GM18951 (cell line): ENCODE data around the gene CDH4.

Source experiments
- POLR2A ChIP-seq: IDR thresholded peaks from 4 replicates; pipeline ENCODE4 v1.6.1; 2011; ENCODE audit warnings: mild to moderate bottlenecking; ENCODE audit not compliant: insufficient read length, insufficient read depth; ENCODE audit errors: extremely low read depth
- in situ Hi-C: fragments of 300-500 bp; cut with MboI; formaldehyde crosslinking; loops from one replicate; pipeline ENCODE4 v1.12.0; 2022; ENCODE audit warnings: low sequenced_read_pairs, mixed read lengths, inconsistent platforms; ENCODE audit not compliant: unreplicated experiment

CDH4 gene

DNA sequence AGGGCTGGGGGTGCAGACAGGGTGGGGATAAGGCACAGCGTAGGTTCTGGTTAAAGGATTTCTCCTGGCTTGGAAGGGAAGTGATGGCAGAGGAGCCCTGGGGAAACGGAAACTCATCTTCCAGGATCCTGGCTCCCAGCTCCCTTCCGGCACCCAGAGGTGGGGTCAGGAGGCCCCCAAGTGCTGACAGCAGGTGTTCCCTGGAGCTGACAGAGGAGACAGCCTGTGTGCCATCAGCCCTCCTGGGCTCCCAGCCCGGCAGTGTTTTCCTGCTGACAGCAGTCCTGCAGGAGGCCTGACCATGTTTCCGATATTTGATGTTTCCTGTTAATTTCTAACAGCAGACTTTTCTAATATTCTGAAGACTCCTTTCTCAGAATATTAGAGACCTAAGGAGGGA is 536.3 kb downstream of the CDH4 start:
- TF ChIP-seq POLR2A = no peak

DNA sequence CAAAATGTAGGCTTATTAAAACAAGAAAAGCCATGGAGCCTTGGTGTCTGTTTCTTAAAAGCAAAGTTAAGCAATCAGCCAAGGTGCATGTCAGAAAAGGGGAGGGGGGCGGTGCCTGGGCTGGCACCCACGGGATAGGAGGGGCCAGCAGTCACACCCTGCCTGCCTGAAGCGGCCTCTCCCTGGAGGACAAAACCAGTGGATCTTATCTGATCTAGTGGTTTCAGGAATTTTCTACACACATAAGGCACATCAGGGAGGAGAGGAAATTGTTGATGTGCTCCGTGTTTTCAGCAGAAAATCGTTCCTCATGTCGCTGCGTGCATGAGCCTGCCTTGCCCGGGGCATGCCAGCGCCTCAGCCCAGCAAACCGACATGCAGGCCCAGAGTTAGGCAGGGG is 537.3 kb downstream of the CDH4 start:
- no peak for TF ChIP-seq POLR2A
- in situ Hi-C loops = no loop called here

More for the DNA sequence above, 536.3 kb downstream of the CDH4 start:
- in situ Hi-C loops = no loop called here

GRCh38 chr20:61790116-61790827 is 538.2 kb downstream of the CDH4 start:
- TF ChIP-seq POLR2A = no peak
- in situ Hi-C loops = no loop called here

DNA sequence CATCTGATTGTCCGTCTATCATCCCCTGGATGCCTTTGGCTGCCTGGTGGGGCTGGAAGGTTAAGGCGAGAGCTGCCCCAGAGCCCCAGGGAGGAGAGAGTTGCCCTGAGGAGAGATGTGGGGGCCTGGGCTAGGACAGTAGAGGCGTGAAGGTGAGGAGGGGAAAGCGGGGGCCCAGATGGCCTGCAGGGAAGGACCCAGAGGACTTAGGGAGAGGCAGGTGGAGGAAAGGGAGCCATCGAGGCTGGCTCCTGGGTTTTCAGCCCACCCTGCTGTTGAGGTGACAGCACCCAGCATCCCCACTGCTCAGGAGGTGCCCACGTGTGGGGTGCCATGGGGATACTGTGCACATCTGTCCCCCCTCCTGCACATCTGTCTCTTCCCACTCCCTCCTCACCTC is 539.9 kb downstream of the CDH4 start:
- TF ChIP-seq POLR2A = no peak
- in situ Hi-C loops = no loop called here

GRCh38 chr20:61795669-61796630 is 543.9 kb downstream of the CDH4 start:
- no peak for TF ChIP-seq POLR2A
- in situ Hi-C loops = no loop called here

- in situ Hi-C loops = no loop called here
- no peak for TF ChIP-seq POLR2A
Observed at GRCh38 chr20:61796738-61797137, 544.7 kb downstream of the CDH4 start.

GRCh38 chr20:61797200-61797599 is 545.1 kb downstream of the CDH4 start:
- in situ Hi-C loops = no loop called here
- TF ChIP-seq POLR2A = no peak

DNA sequence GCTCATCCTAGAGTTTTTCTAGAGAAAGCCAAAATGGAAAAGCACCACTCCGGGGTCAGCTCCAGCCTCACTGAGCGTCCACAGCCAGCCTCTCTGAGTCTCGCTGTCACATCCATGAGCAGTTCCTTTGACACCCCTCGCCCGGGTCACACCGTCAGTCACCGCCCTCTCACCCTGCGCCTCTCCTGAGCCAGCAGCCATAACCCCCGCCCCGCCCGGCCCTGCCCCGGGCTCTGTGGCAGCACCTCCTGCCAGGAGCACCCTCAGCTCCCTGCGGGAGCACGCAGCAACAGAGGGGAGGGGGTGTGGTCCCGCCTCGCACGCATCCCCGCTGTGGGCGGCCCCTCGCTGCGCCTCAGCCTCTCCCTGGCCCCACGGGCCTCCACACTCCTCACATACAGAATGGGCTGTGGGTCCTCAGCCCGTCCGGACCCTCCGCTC is 545.9 kb downstream of the CDH4 start:
- TF ChIP-seq POLR2A = no peak
- in situ Hi-C loops = no loop called here

- in situ Hi-C loops = no loop called here
- no peak for TF ChIP-seq POLR2A
Observed at GRCh38 chr20:61798632-61799031, 546.6 kb downstream of the CDH4 start.

DNA sequence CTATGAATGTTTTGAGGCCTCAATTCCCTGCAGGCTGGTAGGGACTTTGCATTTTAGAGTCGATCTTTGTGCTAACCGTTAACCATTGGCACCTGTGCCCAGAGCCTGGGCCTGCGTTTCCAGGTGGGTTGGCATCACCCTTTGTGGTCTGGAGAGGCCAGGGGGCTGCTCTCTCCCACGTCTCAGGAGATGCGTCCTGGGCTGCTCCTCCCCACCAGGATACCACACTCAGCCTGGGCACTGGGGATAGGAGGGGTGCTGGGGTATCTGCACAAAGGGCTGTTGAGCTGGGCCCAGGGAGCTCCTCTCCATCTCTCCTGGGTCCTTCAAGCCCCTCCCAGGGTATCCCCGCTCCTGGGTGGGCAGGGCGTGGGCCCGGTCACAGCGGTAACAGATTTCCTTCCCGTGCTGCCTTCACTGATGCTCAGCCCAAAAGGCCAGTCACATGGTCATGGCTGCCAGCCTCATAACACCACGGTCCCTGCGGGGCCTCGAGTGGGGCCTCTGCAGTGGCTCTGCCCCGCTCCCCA is 547.4 kb downstream of the CDH4 start:
- no peak for TF ChIP-seq POLR2A
- in situ Hi-C loops = no loop called here

DNA sequence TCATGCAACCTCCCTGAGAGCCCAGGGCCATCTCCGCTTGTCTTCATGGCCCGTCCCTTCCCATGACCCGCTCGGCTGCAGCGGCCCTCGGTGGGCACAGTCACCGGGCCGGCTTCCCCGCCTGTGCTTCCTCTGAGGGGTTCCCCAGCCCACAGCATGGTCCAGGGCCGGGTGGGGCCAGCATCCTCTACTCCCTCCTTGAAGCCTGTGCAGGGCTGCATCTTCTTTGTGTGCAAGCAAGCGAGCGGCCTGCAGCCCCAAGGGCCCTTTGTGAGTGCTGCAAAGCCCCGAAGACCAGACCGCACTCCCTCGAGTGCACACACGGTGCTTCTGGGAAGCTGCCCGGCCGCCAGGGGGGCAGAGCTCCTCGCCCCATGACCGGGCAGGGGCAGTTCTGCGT is 547.9 kb downstream of the CDH4 start:
- in situ Hi-C loops = no loop called here
- no peak for TF ChIP-seq POLR2A

DNA sequence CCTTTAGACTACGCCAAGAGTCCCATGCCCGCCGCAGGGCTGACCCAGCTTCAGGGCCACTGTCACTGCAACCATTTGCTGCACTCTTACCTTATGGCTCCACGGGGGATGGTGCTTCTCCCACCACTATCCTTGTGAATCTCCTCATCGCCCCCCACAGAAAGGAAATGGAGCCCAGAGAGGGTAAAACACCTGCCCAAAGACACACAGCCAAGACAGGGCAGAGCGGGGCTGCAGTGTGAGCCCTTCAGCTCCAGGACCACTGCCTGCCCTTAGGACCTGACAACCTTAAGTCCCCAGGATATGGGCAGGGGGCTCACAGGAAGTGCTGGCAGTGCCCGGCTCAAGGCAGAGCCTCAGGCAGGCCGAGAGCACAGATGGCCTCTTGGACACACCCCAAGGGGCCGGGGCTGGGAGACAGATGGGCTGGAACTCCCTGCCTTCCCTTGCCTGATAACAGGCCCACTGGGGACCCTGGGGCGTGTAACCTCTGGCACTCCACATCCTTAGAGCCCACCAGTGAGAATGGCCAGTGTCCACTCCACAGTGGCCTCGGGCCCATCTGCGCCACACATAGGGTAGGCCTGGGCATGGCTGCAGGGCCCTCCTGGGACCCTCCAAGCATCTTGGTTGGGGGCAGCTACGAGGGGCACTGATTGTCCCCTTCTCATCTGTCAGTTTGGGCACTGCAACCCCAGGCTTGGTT is 548.5 kb downstream of the CDH4 start:
- TF ChIP-seq POLR2A = no peak
- in situ Hi-C loops = no loop called here

DNA sequence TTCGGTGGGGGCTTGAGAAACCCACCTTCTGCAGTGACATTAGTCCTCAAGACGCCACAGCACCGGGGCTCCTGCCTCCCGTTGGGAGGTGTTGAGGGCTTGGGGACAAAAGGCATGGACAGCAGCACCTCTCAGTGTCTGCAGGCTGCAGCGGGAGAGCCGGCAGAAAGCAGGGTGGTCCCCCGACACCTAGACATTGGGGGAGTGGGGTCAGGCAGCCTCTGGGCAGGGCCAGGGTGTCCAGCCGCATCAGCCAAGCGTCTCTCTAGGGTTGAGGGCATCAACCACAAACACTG is 549.0 kb downstream of the CDH4 start:
- TF ChIP-seq POLR2A = no peak
- in situ Hi-C loops = no loop called here
